ENCODE data around the gene PARP9. TPM values are rescaled to one million over a fixed set of nuclear protein-coding genes. Genes with fewer than 3 reads are reported as not detected.

The PARP9 gene
- total RNA-seq, 4 donors from 2014 or later = 8.3 to 13.1 (median 11.2) TPM

- H3K27ac ChIP-seq = no peak overlapping the region
- H3K4me3 ChIP-seq = no peak overlapping the region
- WGBS = 88% methylated on average over 7 of the region's 7 CpGs
- no peak for DNase-seq (ENCODE audit: low spot score in 2 of 2)
- H3K4me1 ChIP-seq = no peaks in the 10 kb centered on the region
- no peaks in the 10 kb centered on the region for H3K9me3 ChIP-seq
- H3K27me3 ChIP-seq = no peaks in the 10 kb centered on the region
- H3K36me3 ChIP-seq = peaks cover 59% of the 10 kb centered on the region
- TF ChIP-seq EP300 (IDR thresholded peaks at IDR 0.05) = no peak
- no peak for TF ChIP-seq POLR2A (IDR thresholded peaks at IDR 0.05)
- TF ChIP-seq CTCF (IDR thresholded peaks at IDR 0.05) = no peak
- no peak for TF ChIP-seq POLR2AphosphoS5 (IDR thresholded peaks at IDR 0.05)
Observed at GRCh38 chr3:122538956-122539490, 25.1 kb downstream of the PARP9 start.

DNA sequence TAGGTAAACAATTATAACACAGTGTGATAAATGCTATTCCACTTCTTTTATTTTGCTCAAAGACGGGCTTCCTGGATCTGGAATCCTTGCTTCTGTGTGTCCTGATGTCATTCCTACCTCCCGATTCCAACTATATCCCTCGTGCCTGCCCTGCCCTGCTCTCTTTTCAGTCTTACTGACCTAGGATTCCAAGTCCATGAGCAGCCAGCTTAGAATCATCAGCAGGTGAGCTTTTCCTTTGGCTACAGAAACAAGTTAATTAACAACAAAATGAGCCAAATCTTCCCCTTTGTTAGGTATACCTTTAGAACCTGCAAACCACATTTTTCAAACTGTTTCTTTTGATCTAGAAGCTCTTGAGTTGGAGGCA is 27.5 kb downstream of the PARP9 start:
- no peaks in the 10 kb centered on the region for H3K9me3 ChIP-seq
- H3K36me3 ChIP-seq = peaks cover 73% of the 10 kb centered on the region
- no peaks in the 10 kb centered on the region for H3K27me3 ChIP-seq
- WGBS = 81% methylated on average over 3 of the region's 3 CpGs
- no peak overlapping the region for H3K4me3 ChIP-seq
- no peak for TF ChIP-seq POLR2A (IDR thresholded peaks at IDR 0.05)
- TF ChIP-seq POLR2AphosphoS5 (IDR thresholded peaks at IDR 0.05) = no peak
- TF ChIP-seq EP300 (IDR thresholded peaks at IDR 0.05) = no peak
- H3K4me1 ChIP-seq = no peaks in the 10 kb centered on the region
- H3K27ac ChIP-seq = no peak overlapping the region
- DNase-seq (ENCODE audit: low spot score in 2 of 2) = no peak

DNA sequence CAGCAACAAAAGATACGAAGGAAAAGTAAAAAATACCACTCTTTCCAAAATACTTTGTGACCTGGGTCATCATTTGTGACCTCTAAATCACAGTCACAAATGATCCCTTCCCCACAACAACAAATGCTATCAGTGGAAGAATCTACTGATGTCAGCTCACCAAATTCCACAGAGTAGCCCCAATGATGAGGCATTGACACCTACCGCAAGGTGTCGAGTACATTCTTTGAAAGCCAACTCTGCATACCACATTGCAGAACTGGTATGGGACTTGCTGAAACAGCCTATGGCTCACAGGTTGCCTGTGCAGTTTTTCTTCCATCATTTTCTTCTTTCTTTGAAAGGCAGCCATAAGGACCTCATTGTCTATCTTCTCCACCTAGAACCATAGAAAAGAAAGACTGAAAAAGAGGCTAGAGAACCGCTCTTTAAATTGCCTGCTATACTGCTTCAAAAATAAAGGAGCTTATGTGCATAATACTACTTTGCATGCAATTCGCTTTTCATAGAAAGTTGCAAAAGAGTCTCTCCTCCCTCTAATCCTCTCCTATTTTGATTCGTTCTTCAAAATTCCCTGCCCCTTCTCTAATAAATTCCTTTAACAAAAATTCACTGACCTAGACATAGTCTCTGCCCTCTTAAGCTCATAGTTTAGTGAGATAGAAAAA is 28.0 kb downstream of the PARP9 start:
- no peaks in the 10 kb centered on the region for H3K4me1 ChIP-seq
- no peak for TF ChIP-seq CTCF (IDR thresholded peaks at IDR 0.05)
- no peak for TF ChIP-seq POLR2AphosphoS5 (IDR thresholded peaks at IDR 0.05)
- TF ChIP-seq EP300 (IDR thresholded peaks at IDR 0.05) = no peak
- TF ChIP-seq POLR2A (IDR thresholded peaks at IDR 0.05) = no peak
- H3K27me3 ChIP-seq = no peaks in the 10 kb centered on the region
- 87% methylated on average over 6 of the region's 6 CpGs for WGBS
- H3K9me3 ChIP-seq = no peaks in the 10 kb centered on the region
- DNase-seq (ENCODE audit: low spot score in 2 of 2) = no peak
- no peak overlapping the region for H3K27ac ChIP-seq
- no peak overlapping the region for H3K4me3 ChIP-seq
- peaks cover 75% of the 10 kb centered on the region for H3K36me3 ChIP-seq

GRCh38 chr3:122533931-122534334 is 30.2 kb downstream of the PARP9 start:
- H3K4me3 ChIP-seq = no peak overlapping the region
- H3K27me3 ChIP-seq = no peaks in the 10 kb centered on the region
- H3K4me1 ChIP-seq = no peaks in the 10 kb centered on the region
- H3K27ac ChIP-seq = no peak overlapping the region
- TF ChIP-seq POLR2A (IDR thresholded peaks at IDR 0.05) = no peak
- TF ChIP-seq CTCF (IDR thresholded peaks at IDR 0.05) = no peak
- no peak for TF ChIP-seq EP300 (IDR thresholded peaks at IDR 0.05)
- TF ChIP-seq POLR2AphosphoS5 (IDR thresholded peaks at IDR 0.05) = no peak
- DNase-seq (ENCODE audit: low spot score in 2 of 2) = no peak
- H3K36me3 ChIP-seq = peaks cover 66% of the 10 kb centered on the region
- no peaks in the 10 kb centered on the region for H3K9me3 ChIP-seq
- 52% methylated on average over 1 of the region's 1 CpG for WGBS

DNA sequence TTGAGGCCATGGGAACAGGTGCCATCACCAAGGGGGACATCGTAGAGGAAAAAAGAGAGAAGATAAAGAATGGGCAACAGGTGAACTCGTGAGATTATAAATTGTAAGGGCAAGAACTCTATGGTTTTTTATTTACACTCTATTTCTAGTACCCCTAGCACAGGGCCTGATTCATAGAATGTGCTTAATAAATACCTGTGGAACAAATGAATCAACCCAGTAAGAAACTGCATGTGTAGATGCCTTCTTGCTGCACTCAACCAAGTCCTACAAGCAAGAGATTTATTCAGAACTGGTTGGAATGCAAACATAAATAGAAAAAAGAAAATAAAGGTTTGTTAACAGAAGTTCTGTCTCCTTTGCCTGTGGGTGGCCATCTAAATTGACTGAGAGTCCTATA is 30.6 kb downstream of the PARP9 start:
- Histone ChIP-seq H3K27ac (no peak overlapping the region), H3K9me3 (no peaks in the 10 kb centered on the region), H3K27me3 (no peaks in the 10 kb centered on the region), H3K4me3 (no peak overlapping the region), H3K36me3 (peaks cover 66% of the 10 kb centered on the region), H3K4me1 (no peaks in the 10 kb centered on the region)
- DNase-seq (ENCODE audit: low spot score in 2 of 2) = no peak
- TF ChIP-seq EP300 (IDR thresholded peaks at IDR 0.05) = no peak
- TF ChIP-seq CTCF (IDR thresholded peaks at IDR 0.05) = no peak
- no peak for TF ChIP-seq POLR2AphosphoS5 (IDR thresholded peaks at IDR 0.05)
- no peak for TF ChIP-seq POLR2A (IDR thresholded peaks at IDR 0.05)
- WGBS = 98% methylated on average over 2 of the region's 2 CpGs

Measured in suprapubic skin (tissue), 4 donors.